HCT116 (cell line): Measurements from ENCODE around the gene CTXN1. TPM values are rescaled to one million over a fixed set of nuclear protein-coding genes. Genes with fewer than 3 reads are reported as not detected.

Experiments used
- ATAC-seq: fragments of 200-7000 bp; cut with Tn5 transposase; 2 replicates; pipeline ENCODE4 v1.9.1; 2020; ENCODE audit warnings: mild to moderate bottlenecking, moderate library complexity
- BruUV-seq: library from RNA; stranded (reverse); fragments of 400-500 nt; replicated peaks from 2 replicates; lab custom pipeline; 2021; lab: Mats Ljungman, UMichigan
- CTCF ChIA-PET: fragments of 300-600 bp; sonication (Branson Sonifier 250); formaldehyde crosslinking; loops from one replicate; lab custom pipeline; 2021; ENCODE audit warnings: antibody characterized with exemption; lab: Charles Lee
- POLR2A ChIA-PET: fragments of 300-600, 350-600 bp; sonication (Branson Sonifier 250); formaldehyde crosslinking; loops from one replicate; lab custom pipeline; 2021; ENCODE audit warnings: antibody characterized with exemption; lab: Charles Lee
- RAD21 ChIA-PET, 2 experiments: fragments of 300-600 bp; sonication (Branson Sonifier 250); formaldehyde crosslinking; loops; one replicate each; lab custom pipeline; 2023; ENCODE audit warnings: low total read pairs in 2 of 2; ENCODE audit not compliant: uncharacterized antibody in 2 of 2, unreplicated experiment in 2 of 2, low non-redundant PET in 1 of 2; lab: Charles Lee
- DNase-seq: peaks from one replicate; pipeline ENCODE4 v3.0.0-alpha.2; 2010; ENCODE audit warnings: low read depth, low spot score
- H2AFZ ChIP-seq: fragments of 200-600 bp; shearing (Covaris generic), sonication (generic); 2 replicates; pipeline ENCODE4 v1.6.1; 2017; ENCODE audit warnings: low read depth, mixed run types, mixed read lengths, antibody characterized with exemption, low read length; ENCODE audit not compliant: poor library complexity, severe bottlenecking
- H3K27ac ChIP-seq: 2 replicates; pipeline ENCODE4 v1.5.1; 2012; ENCODE audit warnings: low read depth, low read length
- H3K27me3 ChIP-seq: fragments of 200-600 bp; sonication (generic); 2 replicates; pipeline ENCODE4 v1.6.1; 2016; ENCODE audit warnings: mixed run types, low read length, mixed read lengths; ENCODE audit not compliant: insufficient read depth
- H3K36me3 ChIP-seq, 2 experiments: fragments of 200-500 bp in 1 of 2; fragments of 200-600 bp in 1 of 2; sonication (Bioruptor generic) in 1 of 2; sonication (generic) in 1 of 2; 2 replicates each; pipeline versions ENCODE4 v1.5.1 to v1.6.1; 2014 to 2016; ENCODE audit warnings: low read length in 2 of 2, inconsistent platforms in 1 of 2, mixed read lengths in 1 of 2, mixed run types in 1 of 2; ENCODE audit not compliant: insufficient read depth in 2 of 2, control insufficient read depth in 1 of 2
- H3K4me1 ChIP-seq, 2 experiments: fragments of 200-600 bp in 1 of 2; sonication (generic) in 1 of 2; 2 replicates each; pipeline versions ENCODE4 v1.5.1 to v1.6.1; 2012 to 2017; ENCODE audit warnings: low read length in 2 of 2, inconsistent platforms in 1 of 2, mild to moderate bottlenecking in 1 of 2, mixed read lengths in 1 of 2, mixed run types in 1 of 2, moderate library complexity in 1 of 2; ENCODE audit not compliant: insufficient read depth in 2 of 2, control insufficient read depth in 1 of 2
- H3K4me2 ChIP-seq: fragments of 200-600 bp; sonication (generic); 2 replicates; pipeline ENCODE4 v1.6.1; 2017; ENCODE audit warnings: mixed run types, low read length, mixed read lengths
- H3K4me3 ChIP-seq, 2 experiments: fragments of 200-600 bp in 1 of 2; sonication (generic) in 1 of 2; replicated peaks in 1 of 2; 2 replicates each; pipeline ENCODE4 v1.5.1; 2011 to 2016; ENCODE audit warnings: low read length in 2 of 2, control low read depth in 1 of 2, low read depth in 1 of 2, mild to moderate bottlenecking in 1 of 2, mixed read lengths in 1 of 2, mixed run types in 1 of 2
- H3K79me2 ChIP-seq: fragments of 200-600 bp; sonication (generic); 2 replicates; pipeline ENCODE4 v1.6.1; 2017; ENCODE audit warnings: mild to moderate bottlenecking, mixed run types, low read length, moderate library complexity, mixed read lengths; ENCODE audit not compliant: insufficient read depth
- H3K9ac ChIP-seq: fragments of 200-600 bp; sonication (generic); 2 replicates; pipeline ENCODE4 v1.6.1; 2016; ENCODE audit warnings: low read length, mixed read lengths
- H3K9me2 ChIP-seq: fragments of 200-600 bp; sonication (generic), shearing (Covaris generic); 2 replicates; pipeline ENCODE4 v1.6.1; 2017; ENCODE audit warnings: mixed run types, mild to moderate bottlenecking, moderate library complexity; ENCODE audit not compliant: insufficient read depth
- H3K9me3 ChIP-seq, 2 experiments: fragments of 200-500 bp in 1 of 2; fragments of 200-600 bp in 1 of 2; sonication (Bioruptor generic) in 1 of 2; sonication (generic) in 1 of 2; 2 replicates each; pipeline ENCODE4 v1.6.1; 2014 to 2017; ENCODE audit warnings: low read length in 2 of 2, mixed read lengths in 2 of 2, inconsistent platforms in 1 of 2, low read depth in 1 of 2, mild to moderate bottlenecking in 1 of 2, mixed run types in 1 of 2, moderate library complexity in 1 of 2; ENCODE audit not compliant: control insufficient read depth in 1 of 2, insufficient read depth in 1 of 2
- H4K20me1 ChIP-seq: fragments of 200-600 bp; sonication (generic), shearing (Covaris generic); 2 replicates; pipeline ENCODE4 v1.6.1; 2017; ENCODE audit warnings: mixed run types, mild to moderate bottlenecking, moderate library complexity; ENCODE audit not compliant: insufficient read depth
- ATF3 ChIP-seq: IDR thresholded peaks from 2 replicates; pipeline ENCODE4 v1.6.1; 2012
- CBX3 ChIP-seq: IDR thresholded peaks from 2 replicates; pipeline ENCODE4 v1.6.1; 2012; ENCODE audit warnings: low read depth
- CEBPB ChIP-seq: IDR thresholded peaks from 2 replicates; pipeline ENCODE4 v1.6.1; 2012; ENCODE audit warnings: low read depth
- CTCF ChIP-seq, 3 experiments: fragments of 200-600 bp in 1 of 3; sonication (generic) in 1 of 3; IDR thresholded peaks in 2 of 3; conservative IDR thresholded peaks in 1 of 3; 2 replicates each; pipeline ENCODE4 v1.5.1; 2012 to 2017; ENCODE audit warnings: low read depth in 2 of 3, low read length in 2 of 3, antibody characterized with exemption in 1 of 3, borderline replicate concordance in 1 of 3, control low read depth in 1 of 3, mild to moderate bottlenecking in 1 of 3, mixed read lengths in 1 of 3, mixed run types in 1 of 3, moderate library complexity in 1 of 3; ENCODE audit not compliant: insufficient read depth in 1 of 3
- ELF1 ChIP-seq: IDR thresholded peaks from 2 replicates; pipeline ENCODE4 v1.6.1; 2012; ENCODE audit warnings: low read depth, borderline replicate concordance
- EZH2 ChIP-seq: fragments of 200-600 bp; sonication (generic); IDR thresholded peaks from 2 replicates; pipeline ENCODE4 v1.6.1; 2017; ENCODE audit warnings: antibody characterized with exemption, mixed run types
- EZH2phosphoT487 ChIP-seq: fragments of 200-600 bp; IDR thresholded peaks from 2 replicates; pipeline ENCODE4 v1.6.1; 2018; ENCODE audit warnings: antibody characterized with exemption, borderline replicate concordance
- FOSL1 ChIP-seq: IDR thresholded peaks from 2 replicates; pipeline ENCODE4 v1.6.1; 2012; ENCODE audit warnings: low read depth
- POLR2A ChIP-seq: IDR thresholded peaks from 2 replicates; pipeline ENCODE4 v1.7.0; 2011; ENCODE audit warnings: borderline replicate concordance; ENCODE audit not compliant: insufficient read depth, insufficient read length; ENCODE audit errors: extremely low read depth
- POLR2AphosphoS5 ChIP-seq: IDR thresholded peaks from 2 replicates; pipeline ENCODE4 v1.6.1; 2011; ENCODE audit warnings: mild to moderate bottlenecking, low read depth, low read length, moderate library complexity
- REST ChIP-seq: IDR thresholded peaks from 2 replicates; pipeline ENCODE4 v1.6.1; 2012; ENCODE audit warnings: low read depth
- SIN3A ChIP-seq: IDR thresholded peaks from 2 replicates; pipeline ENCODE4 v1.6.1; 2012; ENCODE audit warnings: low read depth
- SP1 ChIP-seq: IDR thresholded peaks from 2 replicates; pipeline ENCODE4 v1.6.1; 2012; ENCODE audit warnings: low read depth
- SRF ChIP-seq: IDR thresholded peaks from 2 replicates; pipeline ENCODE4 v1.6.1; 2012; ENCODE audit warnings: low read depth
- TCF7L2 ChIP-seq: IDR thresholded peaks from 2 replicates; pipeline ENCODE4 v1.7.0; 2011; ENCODE audit warnings: borderline replicate concordance, inconsistent platforms; ENCODE audit not compliant: insufficient read depth, insufficient read length; ENCODE audit errors: extremely low read depth
- YY1 ChIP-seq: IDR thresholded peaks from 2 replicates; pipeline ENCODE4 v1.6.1; 2011; ENCODE audit warnings: low read length, low read depth, moderate library complexity, mild to moderate bottlenecking; ENCODE audit not compliant: insufficient replicate concordance; ENCODE audit errors: extremely low read depth
- ZBTB33 ChIP-seq: IDR thresholded peaks from 2 replicates; pipeline ENCODE4 v1.6.1; 2011; ENCODE audit warnings: mild to moderate bottlenecking, low read length, moderate library complexity; ENCODE audit not compliant: insufficient replicate concordance; ENCODE audit errors: extremely low read depth
- ZFX ChIP-seq: fragments of 450-650 bp; IDR thresholded peaks from 2 replicates; pipeline ENCODE4 v1.6.1; 2017
- ZNF274 ChIP-seq: fragments of 200-500 bp; sonication (Bioruptor generic); IDR thresholded peaks from 2 replicates; pipeline ENCODE4 v1.6.1; 2014; ENCODE audit warnings: mild to moderate bottlenecking, low read depth, low read length, inconsistent platforms
- intact Hi-C: fragments of 100-400 bp; cut with micrococcal nuclease; formaldehyde crosslinking; loops from 2 replicates; pipeline ENCODE4 v1.10.0; 2022
- total RNA-seq: library from RNA; stranded (reverse); gene quantifications from one replicate; pipeline ENCODE4 v1.2.1, GENCODE V29; 2021; ENCODE audit not compliant: unreplicated experiment

The CTXN1 gene
- total RNA-seq, 1 experiment from 2014 or later: 56.0 TPM

- POLR2A ChIA-PET: interaction anchor here (0.6 kb wide), 1 partner anchor 517 kb away, joined by 3 read pairs; the partner anchor contains the start of gene MARCHF2
- ATAC-seq (no peak), DNase-seq (no peak)
- H3K9me3 ChIP-seq: no peaks in the 10 kb centered on the region
- no peaks in the 10 kb centered on the region for H3K9me2 ChIP-seq
- CTCF ChIA-PET: no interaction called here
- no peak for TF ChIP-seq ELF1
- no peak for TF ChIP-seq ATF3
- no peak for TF ChIP-seq ZFX
- TF ChIP-seq SIN3A: no peak
- TF ChIP-seq REST: no peak
- no peak for TF ChIP-seq TCF7L2
- no peak for TF ChIP-seq SRF
- no peak for TF ChIP-seq ZBTB33
- no peak for TF ChIP-seq CTCF (IDR thresholded peaks at IDR 0.05 in 2 of 3, conservative IDR thresholded peaks at IDR 0.05 in 1 of 3; ENCODE audit: borderline replicate concordance in 1 of 3, insufficient read depth in 1 of 3, low read depth in 2 of 3, low read length in 2 of 3)
- TF ChIP-seq POLR2A: no peak
- TF ChIP-seq ZNF274: no peak
- no peak for TF ChIP-seq FOSL1
- TF ChIP-seq POLR2AphosphoS5: no peak
- TF ChIP-seq EZH2: no peak
- no peak for TF ChIP-seq CEBPB
- no peak for TF ChIP-seq CBX3
- TF ChIP-seq EZH2phosphoT487: no peak
- TF ChIP-seq SP1: no peak
- no peak for TF ChIP-seq YY1
- intact Hi-C loops: no loop called here
- H3K27ac ChIP-seq: no peak overlapping the region
- RAD21 ChIA-PET: no interaction called here
- H3K4me3 ChIP-seq: no peak overlapping the region
- peaks cover 26% of the 10 kb centered on the region for H3K79me2 ChIP-seq
- no peak overlapping the region for H3K9ac ChIP-seq
- no peak overlapping the region for H3K4me2 ChIP-seq
- no peaks in the 10 kb centered on the region; a peak in 1 of 4 replicates for H3K4me1 ChIP-seq
- no peaks in the 10 kb centered on the region for H3K27me3 ChIP-seq
- peaks cover 0 to 9% of the 10 kb centered on the region in 2 experiments; a peak in 2 of 4 replicates for H3K36me3 ChIP-seq
- H4K20me1 ChIP-seq: no peaks in the 10 kb centered on the region
- no TSS peak for BruUV-seq
- no peak overlapping the region for H2AFZ ChIP-seq
These were observed 30.4 kb downstream of the CTXN1 start for GRCh38 chr19:7895565-7895964.
